PC-9 (cell line): ENCODE measurements around the gene SLC6A19. TPM values are rescaled to one million over a fixed set of nuclear protein-coding genes. Genes with fewer than 3 reads are reported as not detected.

Experiments
- BruUV-seq: library from RNA; stranded (reverse); fragments of 400-500 nt; replicated peaks from 2 replicates; lab custom pipeline; 2021; lab: Mats Ljungman, UMichigan
- CTCF ChIA-PET: fragments of 300-600 bp; sonication (Branson Sonifier 250); formaldehyde crosslinking; loops from one replicate; lab custom pipeline; 2022; ENCODE audit warnings: antibody characterized with exemption; lab: Charles Lee
- POLR2A ChIA-PET: fragments of 300-600 bp; sonication (Branson Sonifier 250); formaldehyde crosslinking; loops from one replicate; lab custom pipeline; 2022; ENCODE audit warnings: antibody characterized with exemption; ENCODE audit not compliant: unreplicated experiment; lab: Charles Lee
- DNase-seq, 2 experiments: peaks; one replicate each; pipeline versions ENCODE4 v3.0.0 to v3.0.0-alpha.2; 2015 to 2022; ENCODE audit warnings: mixed read lengths in 1 of 2
- H2AFZ ChIP-seq: fragments of 200-600 bp; sonication (generic); 2 replicates; pipeline ENCODE4 v1.8.1; 2017; ENCODE audit warnings: antibody characterized with exemption
- H3F3A ChIP-seq: fragments of 200-600 bp; sonication (generic); 2 replicates; pipeline ENCODE4 v1.8.1; 2017; ENCODE audit warnings: antibody characterized with exemption, mild to moderate bottlenecking, low read depth; ENCODE audit not compliant: insufficient read depth
- H3K27ac ChIP-seq: fragments of 200-600 bp; sonication (generic); 2 replicates; pipeline ENCODE4 v1.6.1; 2016; ENCODE audit warnings: mixed run types
- H3K27me3 ChIP-seq: fragments of 200-600 bp; sonication (generic); 2 replicates; pipeline ENCODE4 v1.6.1; 2016; ENCODE audit warnings: low read depth, mixed run types; ENCODE audit not compliant: insufficient read depth
- H3K36me3 ChIP-seq: fragments of 200-600 bp; sonication (generic); 2 replicates; pipeline ENCODE4 v1.6.1; 2016; ENCODE audit warnings: low read depth, mixed run types
- H3K4me1 ChIP-seq: fragments of 200-600 bp; sonication (generic); replicated peaks from 2 replicates; pipeline ENCODE4 v1.6.1; 2016; ENCODE audit warnings: mixed run types; ENCODE audit not compliant: insufficient read depth
- H3K4me2 ChIP-seq: fragments of 200-600 bp; sonication (generic); 2 replicates; pipeline ENCODE4 v1.6.1; 2017; ENCODE audit warnings: mixed run types
- H3K4me3 ChIP-seq: fragments of 200-600 bp; sonication (generic); 2 replicates; pipeline ENCODE4 v1.6.1; 2016; ENCODE audit warnings: mixed run types
- H3K79me2 ChIP-seq: fragments of 200-600 bp; sonication (generic); 2 replicates; pipeline ENCODE4 v1.6.1; 2017; ENCODE audit warnings: low read depth, mixed run types
- H3K9me2 ChIP-seq: fragments of 200-600 bp; sonication (generic); 2 replicates; pipeline ENCODE4 v1.8.1; 2017; ENCODE audit warnings: mild to moderate bottlenecking; ENCODE audit not compliant: insufficient read depth
- H3K9me3 ChIP-seq: fragments of 200-600 bp; sonication (generic); 2 replicates; pipeline ENCODE4 v1.8.1; 2016; ENCODE audit warnings: low read depth; ENCODE audit not compliant: insufficient read depth
- H4K20me1 ChIP-seq: fragments of 200-600 bp; sonication (generic); 2 replicates; pipeline ENCODE4 v1.8.1; 2017; ENCODE audit not compliant: insufficient read depth
- CTCF ChIP-seq: fragments of 200-600 bp; sonication (generic); conservative IDR thresholded peaks from 2 replicates; pipeline ENCODE4 v1.6.1; 2017; ENCODE audit warnings: mixed run types, antibody characterized with exemption, mild to moderate bottlenecking, moderate library complexity
- EZH2 ChIP-seq: fragments of 200-600 bp; sonication (generic); IDR thresholded peaks from 2 replicates; pipeline ENCODE4 v1.8.0; 2017; ENCODE audit warnings: antibody characterized with exemption, low read depth
- intact Hi-C: fragments of 100-400 bp; cut with micrococcal nuclease; formaldehyde crosslinking; loops from one replicate; pipeline ENCODE4 v1.10.0; 2022; ENCODE audit not compliant: unreplicated experiment
- total RNA-seq: library from RNA; stranded (reverse); gene quantifications from 2 replicates; pipeline ENCODE4 v1.2.3, GENCODE V29; 2021

The SLC6A19 gene
- total RNA-seq, 1 experiment from 2014 or later: not detected

- no peaks in the 10 kb centered on the region for H3K9me2 ChIP-seq
Observed at GRCh38 chr5:1252681-1253080, 51.3 kb downstream of the SLC6A19 start.

GRCh38 chr5:1253456-1254105, 52.2 kb downstream of the SLC6A19 start:
- no peak for DNase-seq
- no TSS peak for BruUV-seq
- peaks cover 36% of the 10 kb centered on the region for H3K27me3 ChIP-seq
- no peaks in the 10 kb centered on the region for H3K9me2 ChIP-seq
- no peaks in the 10 kb centered on the region for H3K9me3 ChIP-seq
- no peak overlapping the region for H3K4me2 ChIP-seq
- intact Hi-C loops: no loop called here
- POLR2A ChIA-PET: interaction anchor here (0.6 kb wide), 1 partner anchor 323 kb away, joined by 3 read pairs; no protein-coding TSS in a partner anchor
- TF ChIP-seq EZH2 (no peak), CTCF (no peak)
- 0 out of 2 replicates have a peak, but pooled peaks cover 5% of the 10 kb centered on the region for H4K20me1 ChIP-seq
- H3K27ac ChIP-seq: no peak overlapping the region
- no peaks in the 10 kb centered on the region for H3K79me2 ChIP-seq
- H3K4me3 ChIP-seq: no peak overlapping the region
- no peak overlapping the region for H2AFZ ChIP-seq
- no peaks in the 10 kb centered on the region for H3K4me1 ChIP-seq
- no peaks in the 10 kb centered on the region for H3F3A ChIP-seq
- CTCF ChIA-PET: no interaction called here
- H3K36me3 ChIP-seq: no peaks in the 10 kb centered on the region

More at GRCh38 chr5:1252681-1253080, 51.3 kb downstream of the SLC6A19 start:
- intact Hi-C loops: no loop called here
- Histone ChIP-seq H2AFZ (no peak overlapping the region), H3K4me2 (no peak overlapping the region), H3F3A (no peaks in the 10 kb centered on the region), H3K4me1 (no peaks in the 10 kb centered on the region), H3K27ac (no peak overlapping the region), H3K27me3 (peaks cover 45% of the 10 kb centered on the region), H3K79me2 (no peaks in the 10 kb centered on the region), H3K36me3 (no peaks in the 10 kb centered on the region), H3K4me3 (no peak overlapping the region), H4K20me1 (0 out of 2 replicates have a peak, but pooled peaks cover 5% of the 10 kb centered on the region), H3K9me3 (no peaks in the 10 kb centered on the region)
- POLR2A ChIA-PET: no interaction called here
- no peak for DNase-seq
- no TSS peak for BruUV-seq
- CTCF ChIA-PET: no interaction called here
- TF ChIP-seq CTCF (no peak), EZH2 (no peak)

- Histone ChIP-seq H3F3A (no peaks in the 10 kb centered on the region), H3K4me3 (no peak overlapping the region), H2AFZ (no peak overlapping the region), H3K27ac (no peak overlapping the region), H3K36me3 (no peaks in the 10 kb centered on the region), H3K79me2 (no peaks in the 10 kb centered on the region), H4K20me1 (0 out of 2 replicates have a peak, but pooled peaks cover 5% of the 10 kb centered on the region), H3K9me3 (no peaks in the 10 kb centered on the region), H3K4me1 (no peaks in the 10 kb centered on the region), H3K9me2 (no peaks in the 10 kb centered on the region), H3K27me3 (peaks cover 30% of the 10 kb centered on the region), H3K4me2 (no peak overlapping the region)
- no peak for TF ChIP-seq EZH2
- TF ChIP-seq CTCF: no peak
- DNase-seq: no peak
- BruUV-seq: no TSS peak
- intact Hi-C loops: no loop called here
- ChIA-PET CTCF (no interaction called here), POLR2A (interaction anchor here (0.6 kb wide), 1 partner anchor 324 kb away, joined by 3 read pairs; no protein-coding TSS in a partner anchor)
Observed at GRCh38 chr5:1254196-1254595, 52.8 kb downstream of the SLC6A19 start.
